ENCODE data around the gene FZD4. TPM values are rescaled to one million over a fixed set of nuclear protein-coding genes. Genes with fewer than 3 reads are reported as not detected.

Gene FZD4
- polyA plus RNA-seq, 1 donor from 2014 or later = 0.76 TPM

DNA sequence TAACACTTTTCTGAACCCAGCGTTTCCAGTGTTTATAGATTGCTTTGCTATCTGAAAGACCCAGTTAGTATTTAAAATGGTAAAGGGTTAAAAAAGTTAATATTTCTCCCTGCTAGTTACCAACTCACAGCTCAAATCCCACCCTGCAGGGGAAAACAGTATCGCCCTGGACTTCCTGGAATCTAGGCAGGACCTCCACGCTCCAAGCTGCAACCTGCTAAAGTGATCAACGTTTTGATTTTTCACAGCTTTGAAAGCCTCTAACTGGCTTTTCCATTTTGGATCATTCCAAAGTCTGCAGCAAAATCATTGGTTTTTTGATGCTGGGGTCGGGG lies 4.6 kb downstream of the FZD4 start:
- TF ChIP-seq MXI1 (conservative IDR thresholded peaks at IDR 0.05; ENCODE audit: poor library complexity, severe bottlenecking) (no peak), RAD21 (conservative IDR thresholded peaks at IDR 0.05) (no peak), EP300 (conservative IDR thresholded peaks at IDR 0.05; ENCODE audit: poor library complexity, severe bottlenecking) (no peak), SMC3 (conservative IDR thresholded peaks at IDR 0.05; ENCODE audit: poor library complexity) (no peak), REST (IDR thresholded peaks at IDR 0.05; ENCODE audit: borderline replicate concordance) (no peak), EZH2 (IDR thresholded peaks at IDR 0.05; ENCODE audit: borderline replicate concordance, insufficient read depth, low read length, poor library complexity, severe bottlenecking) (no peak), POLR2AphosphoS5 (IDR thresholded peaks at IDR 0.05) (no peak)
- TF ChIP-seq, protein P1, sequence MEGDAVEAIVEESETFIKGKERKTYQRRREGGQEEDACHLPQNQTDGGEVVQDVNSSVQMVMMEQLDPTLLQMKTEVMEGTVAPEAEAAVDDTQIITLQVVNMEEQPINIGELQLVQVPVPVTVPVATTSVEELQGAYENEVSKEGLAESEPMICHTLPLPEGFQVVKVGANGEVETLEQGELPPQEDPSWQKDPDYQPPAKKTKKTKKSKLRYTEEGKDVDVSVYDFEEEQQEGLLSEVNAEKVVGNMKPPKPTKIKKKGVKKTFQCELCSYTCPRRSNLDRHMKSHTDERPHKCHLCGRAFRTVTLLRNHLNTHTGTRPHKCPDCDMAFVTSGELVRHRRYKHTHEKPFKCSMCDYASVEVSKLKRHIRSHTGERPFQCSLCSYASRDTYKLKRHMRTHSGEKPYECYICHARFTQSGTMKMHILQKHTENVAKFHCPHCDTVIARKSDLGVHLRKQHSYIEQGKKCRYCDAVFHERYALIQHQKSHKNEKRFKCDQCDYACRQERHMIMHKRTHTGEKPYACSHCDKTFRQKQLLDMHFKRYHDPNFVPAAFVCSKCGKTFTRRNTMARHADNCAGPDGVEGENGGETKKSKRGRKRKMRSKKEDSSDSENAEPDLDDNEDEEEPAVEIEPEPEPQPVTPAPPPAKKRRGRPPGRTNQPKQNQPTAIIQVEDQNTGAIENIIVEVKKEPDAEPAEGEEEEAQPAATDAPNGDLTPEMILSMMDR (IDR thresholded peaks at IDR 0.05; ENCODE audit: poor library complexity, severe bottlenecking) = no peak
- Histone ChIP-seq H3K9me2 (ENCODE audit: insufficient read depth, low read length) (no peaks in the 10 kb centered on the region), H3K36me3 (ENCODE audit: insufficient read depth, low read length) (no peaks in the 10 kb centered on the region), H3F3A (ENCODE audit: insufficient read depth, low read length, poor library complexity, severe bottlenecking) (no peaks in the 10 kb centered on the region), H3K9ac (ENCODE audit: low read length) (no peak overlapping the region), H3K9me3 (ENCODE audit: low read length) (no peaks in the 10 kb centered on the region), H2AFZ (ENCODE audit: low read depth, low read length) (no peak overlapping the region), H3K27me3 (ENCODE audit: insufficient read depth, low read depth, low read length) (no peaks in the 10 kb centered on the region), H3K4me2 (ENCODE audit: low read length) (no peak overlapping the region), H3K4me3 (ENCODE audit: low read length) (no peak overlapping the region), H3K27ac (ENCODE audit: low read length) (no peak overlapping the region), H3K79me2 (replicated peaks; ENCODE audit: insufficient read depth, low read length) (no peaks in the 10 kb centered on the region), H4K20me1 (ENCODE audit: insufficient read depth) (no peaks in the 10 kb centered on the region)

GRCh38 chr11:86949995-86950660 lies 5.1 kb downstream of the FZD4 start:
- H3F3A ChIP-seq (ENCODE audit: insufficient read depth, low read length, poor library complexity, severe bottlenecking) = no peaks in the 10 kb centered on the region
- no peaks in the 10 kb centered on the region for H3K79me2 ChIP-seq (replicated peaks; ENCODE audit: insufficient read depth, low read length)
- H2AFZ ChIP-seq (ENCODE audit: low read depth, low read length) = no peak overlapping the region
- H3K4me3 ChIP-seq (ENCODE audit: low read length) = no peak overlapping the region
- no peaks in the 10 kb centered on the region for H4K20me1 ChIP-seq (ENCODE audit: insufficient read depth)
- no peaks in the 10 kb centered on the region for H3K27me3 ChIP-seq (ENCODE audit: insufficient read depth, low read depth, low read length)
- H3K36me3 ChIP-seq (ENCODE audit: insufficient read depth, low read length) = no peaks in the 10 kb centered on the region
- no peak overlapping the region for H3K27ac ChIP-seq (ENCODE audit: low read length)
- H3K9me2 ChIP-seq (ENCODE audit: insufficient read depth, low read length) = no peaks in the 10 kb centered on the region
- H3K4me2 ChIP-seq (ENCODE audit: low read length) = no peak overlapping the region
- TF ChIP-seq TAF1 (IDR thresholded peaks at IDR 0.05; ENCODE audit: low read depth) (no peak), EP300 (conservative IDR thresholded peaks at IDR 0.05; ENCODE audit: poor library complexity, severe bottlenecking) (no peak), POLR2AphosphoS5 (IDR thresholded peaks at IDR 0.05) (no peak), REST (IDR thresholded peaks at IDR 0.05; ENCODE audit: borderline replicate concordance) (no peak), RAD21 (conservative IDR thresholded peaks at IDR 0.05) (no peak), MXI1 (conservative IDR thresholded peaks at IDR 0.05; ENCODE audit: poor library complexity, severe bottlenecking) (no peak), EZH2 (IDR thresholded peaks at IDR 0.05; ENCODE audit: borderline replicate concordance, insufficient read depth, low read length, poor library complexity, severe bottlenecking) (no peak), SMC3 (conservative IDR thresholded peaks at IDR 0.05; ENCODE audit: poor library complexity) (no peak)
- TF ChIP-seq, protein P1 (IDR thresholded peaks at IDR 0.05; ENCODE audit: poor library complexity, severe bottlenecking) = no peak
- H3K9ac ChIP-seq (ENCODE audit: low read length) = no peak overlapping the region
- no peaks in the 10 kb centered on the region for H3K9me3 ChIP-seq (ENCODE audit: low read length)
